Measurements from ENCODE around the gene ABCC8. TPM values are rescaled to one million over a fixed set of nuclear protein-coding genes. Genes with fewer than 3 reads are reported as not detected.

Gene ABCC8
- total RNA-seq, 1 experiment from 2014 or later: 2.4 TPM

GRCh38 chr11:17508791-17509190 lies 32.1 kb upstream of the ABCC8 start:
- Mint-ChIP-seq H3K27me3 (ENCODE audit: low read depth) (peaks cover 12% of the 10 kb centered on the region), H3K9me3 (no peaks in the 10 kb centered on the region), H3K36me3 (ENCODE audit: insufficient read depth in 1 of 3, low read depth in 3 of 3) (no peaks in the 10 kb centered on the region), H3K4me1 (peaks cover 9 to 17% of the 10 kb centered on the region in 2 experiments), H3K4me3 (no peak overlapping the region), H3K27ac (no peak overlapping the region)
- H4K8ac ChIP-seq (replicated peaks; ENCODE audit: insufficient read length, low read depth, low read length): no peak overlapping the region
- no peaks in the 10 kb centered on the region for H4K20me1 ChIP-seq (ENCODE audit: control insufficient read depth, insufficient read depth, insufficient read length)
- H3K14ac ChIP-seq (ENCODE audit: insufficient read depth, low read length): no peak overlapping the region
- no peaks in the 10 kb centered on the region; the same call in 1 of the 2 replicates for H3K27me3 ChIP-seq (ENCODE audit: insufficient read depth, low read length)
- no peak overlapping the region for H2BK5ac ChIP-seq (ENCODE audit: insufficient read length, low read length)
- H4K5ac ChIP-seq (ENCODE audit: insufficient read length, low read depth, low read length): no peak overlapping the region
- no peaks in the 10 kb centered on the region for H3K23me2 ChIP-seq (ENCODE audit: insufficient read length, low read depth, low read length, poor library complexity, severe bottlenecking)
- no peak overlapping the region for H2AFZ ChIP-seq (ENCODE audit: low read length)
- no peak overlapping the region for H3K9ac ChIP-seq (ENCODE audit: extremely low read depth, insufficient read length, low read length)
- H3K4ac ChIP-seq (ENCODE audit: low read depth, low read length): no peak overlapping the region
- TF ChIP-seq, protein P1, sequence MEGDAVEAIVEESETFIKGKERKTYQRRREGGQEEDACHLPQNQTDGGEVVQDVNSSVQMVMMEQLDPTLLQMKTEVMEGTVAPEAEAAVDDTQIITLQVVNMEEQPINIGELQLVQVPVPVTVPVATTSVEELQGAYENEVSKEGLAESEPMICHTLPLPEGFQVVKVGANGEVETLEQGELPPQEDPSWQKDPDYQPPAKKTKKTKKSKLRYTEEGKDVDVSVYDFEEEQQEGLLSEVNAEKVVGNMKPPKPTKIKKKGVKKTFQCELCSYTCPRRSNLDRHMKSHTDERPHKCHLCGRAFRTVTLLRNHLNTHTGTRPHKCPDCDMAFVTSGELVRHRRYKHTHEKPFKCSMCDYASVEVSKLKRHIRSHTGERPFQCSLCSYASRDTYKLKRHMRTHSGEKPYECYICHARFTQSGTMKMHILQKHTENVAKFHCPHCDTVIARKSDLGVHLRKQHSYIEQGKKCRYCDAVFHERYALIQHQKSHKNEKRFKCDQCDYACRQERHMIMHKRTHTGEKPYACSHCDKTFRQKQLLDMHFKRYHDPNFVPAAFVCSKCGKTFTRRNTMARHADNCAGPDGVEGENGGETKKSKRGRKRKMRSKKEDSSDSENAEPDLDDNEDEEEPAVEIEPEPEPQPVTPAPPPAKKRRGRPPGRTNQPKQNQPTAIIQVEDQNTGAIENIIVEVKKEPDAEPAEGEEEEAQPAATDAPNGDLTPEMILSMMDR (conservative IDR thresholded peaks at IDR 0.05): no peak
- no peak overlapping the region for H3K56ac ChIP-seq (ENCODE audit: insufficient read length, low read depth, low read length)
- H3K27ac ChIP-seq (ENCODE audit: insufficient read length, low read depth, low read length): no peak overlapping the region
- no peak overlapping the region for H3K23ac ChIP-seq (ENCODE audit: insufficient read length, low read depth, low read length)
- no peak overlapping the region for H2AK5ac ChIP-seq (ENCODE audit: insufficient read length, low read length)
- no peaks in the 10 kb centered on the region for H3K9me3 ChIP-seq (ENCODE audit: control insufficient read depth, low read depth, low read length)
- no peak overlapping the region for H3K18ac ChIP-seq (ENCODE audit: insufficient read length, low read depth, low read length)
- no peak overlapping the region for H2BK20ac ChIP-seq (ENCODE audit: low read depth, low read length, poor library complexity, severe bottlenecking)
- H3K4me2 ChIP-seq (ENCODE audit: insufficient read depth, insufficient read length, low read length): no peak overlapping the region
- no CpG with 5 or more reads among the region's 3 CpGs for WGBS (ENCODE audit: extremely low coverage, insufficient read length, low lambda C conversion rate)
- H2BK120ac ChIP-seq (ENCODE audit: low read depth, low read length, poor library complexity, severe bottlenecking): no peak overlapping the region
- no peaks in the 10 kb centered on the region for H3K4me1 ChIP-seq (ENCODE audit: insufficient read depth, low read length)
- no peaks in the 10 kb centered on the region for H3K79me2 ChIP-seq (ENCODE audit: insufficient read depth, low read length)
- no peak for DNase-seq
- no peak overlapping the region for H2BK15ac ChIP-seq (ENCODE audit: low read depth, low read length)
- H4K91ac ChIP-seq (ENCODE audit: insufficient read length, low read depth, low read length): no peak overlapping the region
- no peak overlapping the region for H3T11ph ChIP-seq (ENCODE audit: low read length)
- H2BK12ac ChIP-seq (ENCODE audit: insufficient read length, low read depth, low read length): no peak overlapping the region
- no peaks in the 10 kb centered on the region for H3K79me1 ChIP-seq (ENCODE audit: insufficient read depth, low read depth, low read length, poor library complexity, severe bottlenecking)

Measured in H9 (cell line).